NCI-H1048 (cell line): ENCODE measurements around the gene EMX2.

ENCODE experiments used
- DNase-seq: peaks from one replicate; lab custom pipeline; 2025; lab: John Stamatoyannopoulos, UW

The EMX2 gene

DNA sequence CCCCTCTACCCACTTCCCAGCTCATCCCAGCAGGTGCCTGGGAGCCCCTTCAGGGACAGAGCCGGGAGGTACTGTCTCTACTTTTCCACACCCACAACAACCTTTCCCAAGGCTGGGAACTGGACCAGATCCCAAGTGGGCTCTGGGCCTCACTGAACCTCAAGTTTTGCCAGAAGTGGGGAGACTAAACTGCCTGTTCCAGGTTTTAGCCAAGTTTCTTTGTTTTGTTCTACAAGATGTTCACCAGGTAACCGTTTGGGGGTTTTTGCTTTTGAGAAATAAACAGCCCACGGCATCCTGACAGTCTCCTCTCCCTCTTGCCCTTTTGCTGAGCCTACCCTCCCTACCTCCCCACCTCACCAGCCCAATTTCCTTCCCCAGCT, 10.6 kb upstream of the EMX2 start:
- no peak for DNase-seq

DNA sequence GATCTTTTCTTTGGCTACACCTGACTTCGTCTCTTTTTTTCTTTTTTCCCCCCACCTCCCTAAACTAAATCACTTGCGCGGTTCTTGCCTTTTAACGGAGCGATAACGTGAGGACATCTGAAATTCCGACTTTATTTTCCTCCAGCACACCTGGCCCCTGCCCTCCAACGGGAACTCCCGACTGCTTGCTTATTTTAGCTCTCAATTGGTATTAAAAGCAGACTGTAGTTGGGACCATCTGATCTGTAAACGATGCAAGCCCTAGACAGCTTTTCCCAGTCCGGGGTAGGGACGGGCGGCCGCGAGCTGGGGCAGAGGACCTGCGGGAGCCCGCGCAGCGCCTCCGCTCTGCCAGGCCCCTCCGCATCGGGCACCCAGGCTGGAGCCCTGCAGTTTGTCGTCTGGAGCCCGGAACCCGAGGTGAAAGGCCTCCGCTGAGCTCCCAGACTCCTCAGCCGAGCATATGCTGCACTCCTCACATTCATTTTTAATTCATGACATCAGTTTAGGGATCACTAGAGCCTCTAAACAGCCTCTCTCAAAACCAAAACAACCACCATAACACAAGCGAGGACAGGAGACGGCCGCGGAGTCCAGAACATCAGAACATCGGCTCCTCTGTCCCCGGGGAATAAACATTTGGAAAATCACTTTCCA, 10.0 kb upstream of the EMX2 start:
- DNase-seq: no peak

DNA sequence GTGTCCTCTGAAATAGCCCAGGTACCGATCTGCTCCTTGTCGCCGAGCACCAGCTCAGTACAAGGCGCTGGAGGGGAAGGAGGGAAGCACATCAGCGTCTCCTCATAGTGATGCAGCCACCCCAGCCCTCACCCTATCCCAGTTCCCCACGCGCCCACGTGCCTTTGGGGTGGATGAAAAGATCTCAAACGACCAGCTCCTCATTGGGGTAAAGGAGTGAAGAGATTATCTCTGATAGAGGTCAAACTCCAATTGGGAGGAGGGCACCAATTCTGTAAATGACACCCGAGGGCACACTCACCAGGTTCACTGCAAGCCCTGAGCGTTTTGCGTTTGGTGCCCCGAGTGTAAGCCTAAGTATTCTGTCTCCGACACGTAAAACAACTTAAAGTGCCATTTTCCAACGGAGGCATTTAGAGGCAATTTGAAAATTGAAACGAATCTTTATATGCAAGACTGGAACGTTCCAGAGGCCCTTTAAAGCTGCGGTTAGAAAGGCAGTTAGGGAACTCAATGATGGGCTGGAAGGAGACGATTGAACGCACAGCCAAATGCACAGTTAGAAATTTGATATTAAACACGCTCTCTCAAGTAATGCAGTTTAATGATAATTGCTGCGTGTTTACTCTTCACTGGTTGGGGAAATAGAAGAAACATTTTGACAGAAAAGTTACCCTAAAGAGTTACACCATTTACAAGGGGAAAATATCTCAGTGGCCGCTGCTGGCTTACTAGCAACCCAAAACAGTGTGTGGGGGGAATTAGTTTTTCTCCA, 8.9 kb upstream of the EMX2 start:
- DNase-seq: no peak

DNA sequence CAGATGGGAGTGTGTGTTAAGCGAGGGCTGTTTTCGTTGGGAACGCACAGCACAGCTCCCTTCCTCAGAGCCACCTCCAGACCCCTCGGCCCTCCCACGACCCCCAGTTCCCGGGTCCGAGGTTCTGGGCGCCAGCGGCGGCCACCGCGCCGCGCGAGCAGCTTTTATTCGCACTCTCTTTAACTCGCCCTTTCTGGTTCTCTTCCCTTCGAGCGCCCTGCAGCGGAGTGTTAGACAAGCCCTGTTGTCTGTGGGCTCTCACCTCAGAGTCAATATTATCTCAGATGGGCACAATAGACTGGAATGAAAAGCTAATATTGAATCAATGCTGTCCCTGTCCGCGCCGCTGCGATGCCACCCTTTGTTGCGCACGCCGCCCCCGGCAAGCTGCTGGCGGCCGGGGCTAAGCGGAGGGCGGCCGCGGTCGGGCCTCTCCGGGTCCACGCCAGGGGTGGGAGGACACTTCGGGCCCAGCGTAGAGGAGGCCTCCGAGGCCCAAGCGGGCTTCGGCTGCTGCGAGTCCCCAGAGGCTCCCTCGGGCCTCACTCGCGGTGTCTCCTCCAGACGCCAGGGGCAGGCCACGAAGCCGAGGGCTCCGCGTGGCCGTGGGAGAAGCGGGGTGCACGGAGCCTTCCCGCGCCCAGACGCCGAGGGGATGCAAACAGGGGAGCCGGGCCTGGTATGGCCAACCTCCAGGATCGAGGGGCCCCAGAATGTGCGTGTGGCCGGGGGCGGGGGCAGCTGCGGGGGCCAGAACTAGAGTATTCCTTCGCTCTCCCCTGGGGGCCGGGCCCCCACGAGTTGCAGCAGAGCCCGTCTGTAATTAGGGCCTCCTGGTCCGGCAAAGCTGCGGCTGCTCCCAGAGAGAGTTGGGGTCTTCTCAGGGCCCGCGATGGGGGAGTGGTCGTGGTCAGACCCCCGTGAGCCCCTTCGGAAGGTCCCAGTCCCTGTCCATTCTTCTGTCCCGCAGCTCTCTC, 7.9 kb upstream of the EMX2 start:
- no peak for DNase-seq

DNA sequence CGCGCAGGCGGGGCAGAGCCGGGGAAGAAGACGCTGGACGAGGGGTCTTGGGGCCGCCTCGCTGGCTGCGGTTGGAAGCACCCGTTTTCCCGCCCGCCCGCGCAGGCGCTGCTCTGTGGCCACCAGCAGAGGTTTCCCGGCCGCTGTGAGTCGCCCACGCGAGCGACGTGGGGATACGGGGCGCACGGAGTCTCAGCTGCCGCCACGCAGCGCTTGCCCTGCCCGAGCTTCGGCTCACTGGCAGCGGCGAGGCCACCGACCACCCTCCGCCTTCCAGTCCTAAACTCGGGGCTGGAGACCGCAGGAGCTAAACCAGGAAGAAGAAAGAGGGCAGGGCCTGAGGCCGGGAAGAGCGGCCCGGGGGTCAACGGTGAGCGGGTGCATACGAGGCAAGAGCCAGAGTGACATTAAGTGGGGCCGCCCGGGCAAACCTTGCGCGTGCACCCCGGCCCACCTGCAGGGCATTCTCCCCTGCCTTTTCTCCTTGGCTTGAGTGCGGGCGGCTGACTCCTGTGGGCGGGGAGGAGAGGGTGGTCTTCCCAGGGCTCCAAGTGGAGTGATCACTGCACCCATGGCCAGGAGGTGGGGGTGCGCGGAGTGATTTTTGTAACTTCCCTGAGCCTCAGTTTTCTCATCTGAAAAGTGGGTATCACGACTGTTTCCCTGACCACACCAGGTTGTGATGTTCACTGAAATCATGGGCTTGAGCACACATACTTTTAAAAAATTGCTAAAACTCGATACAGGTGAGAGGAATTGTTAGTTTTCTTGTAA, 7.1 kb upstream of the EMX2 start:
- DNase-seq: no peak

DNA sequence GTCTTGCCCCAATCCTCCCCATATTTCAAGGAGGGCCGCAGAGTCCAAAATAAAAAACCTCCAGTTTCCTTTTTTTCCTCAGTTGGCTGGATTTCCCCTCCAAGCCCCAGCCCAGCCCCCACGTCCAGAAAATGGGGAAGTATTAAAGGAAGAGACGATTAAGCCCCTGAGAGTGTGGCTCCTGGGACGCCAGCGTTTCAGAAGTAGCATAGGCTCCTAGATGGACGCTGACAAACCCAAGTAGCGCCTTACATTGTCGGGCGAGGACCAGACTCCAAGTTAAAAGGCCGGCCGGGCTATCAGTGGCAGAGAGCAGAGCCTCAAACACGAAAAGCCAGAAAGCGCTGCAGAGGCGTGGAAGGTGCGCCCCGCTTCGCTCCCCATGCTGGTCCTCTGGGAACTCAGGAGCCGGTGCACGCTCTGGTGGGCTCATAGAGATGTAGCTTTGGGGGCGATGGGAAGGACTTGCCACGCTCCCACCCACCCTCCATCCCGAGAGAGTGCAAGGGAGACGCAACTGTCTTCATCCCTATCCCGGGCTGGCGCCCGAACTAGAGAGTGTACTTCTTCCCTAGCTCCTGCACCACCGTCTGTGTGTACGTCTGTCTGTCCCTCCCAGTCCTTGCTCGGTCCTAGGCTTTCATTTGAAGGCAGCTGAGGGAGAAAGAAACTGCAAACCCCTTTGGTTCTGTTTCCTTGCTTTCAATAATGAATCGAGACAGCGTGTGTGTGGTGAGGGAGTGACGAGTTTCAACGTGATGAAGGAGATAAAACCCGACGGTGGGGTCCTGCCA, 6.3 kb upstream of the EMX2 start:
- no peak for DNase-seq

DNA sequence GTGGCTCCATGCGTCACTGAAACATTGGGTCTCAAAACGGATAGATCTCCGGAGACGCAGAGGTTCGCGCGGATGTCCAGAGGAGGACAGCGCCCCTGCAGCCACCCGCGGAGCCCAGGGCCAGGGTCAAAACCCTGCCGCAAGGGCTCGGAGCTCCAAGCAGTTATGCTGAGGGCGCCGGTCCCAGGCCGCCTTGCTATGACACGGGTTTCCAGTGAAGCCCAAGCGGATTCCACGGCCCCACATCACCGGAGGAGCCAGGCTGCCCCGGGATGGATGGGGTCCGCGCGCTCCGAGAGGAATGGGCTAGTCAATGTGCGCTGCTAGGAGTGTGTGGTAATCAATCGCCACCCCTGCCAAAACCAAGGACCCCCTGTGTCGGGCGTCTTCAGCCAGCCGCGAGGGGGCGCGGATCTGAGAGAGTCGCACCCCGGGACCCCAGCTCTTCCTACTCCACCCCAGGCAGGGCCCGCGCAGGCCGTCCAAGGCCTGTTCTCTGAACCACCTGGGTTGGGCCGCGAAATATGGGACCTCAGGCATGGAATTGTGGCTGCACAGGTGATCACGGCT, 5.6 kb upstream of the EMX2 start:
- no peak for DNase-seq

DNA sequence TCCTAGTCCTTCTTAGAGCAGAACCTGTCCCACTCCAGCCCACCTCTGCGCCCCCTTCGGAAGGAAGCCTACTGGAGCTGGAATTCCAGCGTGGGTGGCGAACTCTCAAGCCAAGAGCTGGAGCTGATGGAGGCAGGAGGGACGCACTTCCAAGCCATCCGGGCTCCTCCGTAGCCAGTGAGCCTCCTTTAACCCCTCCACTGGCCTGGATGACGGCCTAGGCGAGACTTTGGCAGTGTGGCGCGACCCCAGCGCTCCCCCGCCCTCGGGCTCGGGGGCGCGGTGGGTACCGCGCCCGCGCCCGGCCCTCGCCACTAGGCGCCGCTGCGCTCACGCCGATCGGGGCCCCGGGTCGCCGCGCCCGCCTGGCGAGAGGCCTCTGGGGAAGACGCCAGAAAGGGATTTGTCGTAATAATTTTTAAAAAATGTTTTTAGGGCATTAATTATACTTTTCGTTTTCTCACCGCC, 5.1 kb upstream of the EMX2 start:
- peak; percentile 14 for DNase-seq

DNA sequence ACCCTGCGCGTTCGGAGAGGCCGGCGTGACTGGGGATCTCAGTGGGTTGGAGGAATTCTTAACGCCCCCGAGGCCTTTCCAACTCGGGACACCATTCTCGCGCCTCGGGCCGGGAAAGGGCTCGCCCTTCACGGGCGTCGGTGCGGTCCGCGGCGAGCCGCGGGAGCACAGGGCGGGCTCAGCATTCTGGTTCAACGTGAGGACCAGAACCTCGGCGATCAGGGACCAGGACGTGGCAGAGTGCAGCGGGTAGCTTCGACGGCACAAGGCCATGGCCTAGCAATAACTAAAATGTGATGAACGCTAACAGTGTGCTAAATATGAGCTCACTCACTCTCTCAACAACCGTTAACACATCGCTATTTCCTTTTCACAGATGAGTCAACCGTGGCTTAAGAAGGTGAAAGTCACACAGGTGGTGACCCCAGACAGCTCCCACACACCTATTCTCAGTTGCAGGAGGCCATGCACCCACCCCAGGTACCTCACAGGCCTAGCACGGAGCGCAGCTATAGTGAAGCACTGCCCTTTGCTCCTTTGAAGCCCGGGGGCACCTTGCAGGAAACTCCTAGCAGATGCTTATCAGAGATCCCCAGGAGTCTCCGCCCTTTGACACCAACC, 4.5 kb upstream of the EMX2 start:
- DNase-seq: no peak

DNA sequence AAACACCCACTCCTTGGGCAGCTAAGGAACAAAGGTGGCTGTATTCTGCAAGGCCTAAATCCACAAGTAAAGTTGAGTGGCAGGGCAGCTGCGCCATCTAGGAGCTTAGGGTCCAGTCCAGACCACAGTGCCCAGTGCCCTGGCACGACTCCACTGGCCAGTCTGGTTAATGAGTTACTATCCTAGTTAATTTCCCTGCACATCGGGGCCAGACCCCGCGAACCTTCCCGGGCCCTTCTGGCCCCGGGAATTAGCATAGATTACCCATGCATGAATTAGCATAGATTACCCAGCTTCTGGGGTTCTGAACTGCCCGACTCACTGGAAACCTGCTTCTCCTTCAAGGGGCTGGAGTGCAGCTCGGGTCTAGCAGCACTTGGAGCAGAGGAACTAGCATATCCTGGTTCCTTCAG, 3.2 kb upstream of the EMX2 start:
- DNase-seq: no peak

DNA sequence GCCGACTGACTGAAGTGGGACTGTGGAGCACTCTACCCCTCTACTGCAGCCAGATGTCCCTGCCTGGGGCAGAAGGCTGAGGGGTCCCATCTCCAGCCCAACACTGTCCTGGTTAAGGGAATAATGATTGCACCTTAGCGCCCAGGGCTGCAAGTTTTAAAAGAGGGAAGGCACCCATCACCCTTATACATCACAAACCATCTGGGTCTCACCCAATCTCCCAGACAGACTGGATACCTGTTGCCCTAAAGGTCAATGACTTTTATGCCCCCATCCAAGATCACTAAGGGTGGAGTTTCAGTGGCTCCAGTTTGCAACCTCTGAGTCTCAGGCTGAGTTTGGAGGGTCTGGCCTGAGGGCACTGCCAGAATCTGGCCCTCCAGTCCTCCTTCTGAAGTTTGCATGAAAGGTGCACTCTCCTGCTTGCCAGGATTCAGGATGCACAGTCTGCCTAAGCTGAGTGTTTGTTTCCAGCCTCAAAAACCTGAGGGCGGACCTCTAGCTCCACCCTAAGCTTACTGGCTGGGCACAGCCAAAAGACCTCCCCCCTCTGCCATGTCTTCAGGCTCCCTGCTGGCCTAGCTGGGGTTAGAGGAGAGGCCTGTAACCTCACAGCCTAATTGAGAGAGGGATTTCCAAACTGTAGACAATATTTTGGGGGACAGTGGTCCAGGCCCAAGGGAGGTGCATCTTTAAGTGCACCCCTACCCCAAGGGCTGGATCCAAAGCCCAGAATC, 2.5 kb upstream of the EMX2 start:
- no peak for DNase-seq

DNA sequence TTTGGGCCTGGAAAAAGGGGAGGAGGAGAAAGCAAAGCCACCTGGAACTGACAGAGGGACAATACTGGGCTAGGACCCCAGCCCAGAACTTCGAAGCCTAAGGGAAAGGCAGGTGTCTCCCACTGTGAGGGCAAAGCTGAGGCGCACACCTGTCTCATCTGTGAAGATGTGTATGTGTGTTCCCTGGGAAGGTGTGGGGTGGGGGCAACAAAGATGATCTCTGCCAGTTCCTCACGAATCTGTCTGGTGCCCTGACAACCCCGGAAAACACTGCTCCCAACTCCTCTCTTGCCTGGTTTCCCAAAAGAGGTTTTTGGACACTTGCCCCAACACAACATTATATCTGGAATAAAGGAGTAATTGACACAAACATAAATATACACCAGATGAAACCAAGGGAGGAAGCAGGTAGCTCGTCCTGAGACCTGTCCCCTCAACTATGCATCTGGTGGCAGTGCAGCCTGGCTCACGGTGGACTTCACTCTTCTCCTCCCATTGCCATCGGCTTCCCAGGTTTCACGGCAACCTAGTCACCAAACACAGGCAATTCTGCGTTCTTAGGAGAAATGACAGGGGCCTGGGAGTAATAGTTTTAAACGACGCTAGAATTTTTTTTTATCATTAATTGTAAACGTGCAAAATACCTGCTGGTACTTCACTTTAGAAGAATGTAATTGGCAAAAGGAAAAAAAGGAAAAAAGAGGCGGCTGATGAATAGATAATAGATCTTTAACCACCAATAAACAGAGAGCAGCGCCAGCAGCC, 1.7 kb upstream of the EMX2 start:
- no peak for DNase-seq

DNA sequence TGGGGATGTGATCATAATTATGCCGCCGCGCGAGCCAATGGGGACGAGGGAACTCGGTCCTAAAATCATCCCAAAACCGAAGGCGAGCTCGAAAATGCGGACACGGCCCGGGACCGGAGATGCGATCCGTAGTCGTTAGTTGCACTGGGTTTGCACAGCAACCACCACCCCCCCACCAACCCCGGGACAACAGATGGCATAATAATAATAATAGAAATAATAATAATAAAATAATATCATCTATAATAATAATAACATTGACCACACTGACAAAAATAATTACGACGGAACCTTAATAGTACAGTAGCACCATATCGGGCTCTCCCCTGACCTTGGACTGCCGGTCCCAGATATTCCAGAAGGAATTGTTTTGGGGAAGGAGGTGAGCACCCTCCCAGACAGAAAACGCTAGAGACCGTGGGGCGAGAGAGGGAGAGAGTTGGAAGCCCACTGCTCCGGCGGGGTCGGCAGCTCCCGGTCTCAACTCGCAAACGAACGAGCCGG, 1.1 kb upstream of the EMX2 start:
- peak; percentile 35 for DNase-seq

DNA sequence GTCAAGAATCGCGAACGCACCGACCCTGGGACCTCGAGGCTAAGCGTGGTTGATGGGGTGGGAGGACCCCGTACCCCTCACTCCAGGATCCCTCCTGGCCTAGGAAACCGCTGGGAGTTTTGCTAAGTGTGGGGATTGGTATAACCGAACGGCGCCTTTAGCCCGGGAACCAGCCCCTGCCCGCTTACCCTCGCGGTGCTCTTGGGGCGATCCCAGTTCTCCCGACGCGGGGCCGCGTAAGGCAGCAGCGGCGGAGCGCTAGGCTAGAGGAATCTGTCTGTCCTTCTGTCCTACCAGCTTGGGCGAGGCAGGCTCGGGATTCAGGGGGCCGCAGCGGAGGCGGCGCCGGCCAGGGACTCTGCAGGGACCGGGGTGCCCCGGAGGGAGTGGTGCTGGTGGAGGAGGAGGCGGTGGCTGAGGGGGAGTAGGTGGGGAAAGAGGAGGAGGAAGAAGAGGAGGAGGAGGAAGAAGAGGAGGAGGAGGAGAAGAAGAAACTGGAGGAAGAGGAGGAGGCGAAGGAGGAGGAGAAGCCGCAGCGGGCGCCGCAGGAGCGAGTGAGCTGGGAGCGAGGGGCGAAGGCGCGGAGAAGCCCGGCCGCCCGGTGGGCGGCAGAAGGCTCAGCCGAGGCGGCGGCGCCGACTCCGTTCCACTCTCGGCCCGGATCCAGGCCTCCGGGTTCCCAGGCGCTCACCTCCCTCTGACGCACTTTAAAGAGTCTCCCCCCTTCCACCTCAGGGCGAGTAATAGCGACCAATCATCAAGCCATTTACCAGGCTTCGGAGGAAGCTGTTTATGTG, 439 bp upstream of the EMX2 start:
- peak; percentile 76 for DNase-seq

DNA sequence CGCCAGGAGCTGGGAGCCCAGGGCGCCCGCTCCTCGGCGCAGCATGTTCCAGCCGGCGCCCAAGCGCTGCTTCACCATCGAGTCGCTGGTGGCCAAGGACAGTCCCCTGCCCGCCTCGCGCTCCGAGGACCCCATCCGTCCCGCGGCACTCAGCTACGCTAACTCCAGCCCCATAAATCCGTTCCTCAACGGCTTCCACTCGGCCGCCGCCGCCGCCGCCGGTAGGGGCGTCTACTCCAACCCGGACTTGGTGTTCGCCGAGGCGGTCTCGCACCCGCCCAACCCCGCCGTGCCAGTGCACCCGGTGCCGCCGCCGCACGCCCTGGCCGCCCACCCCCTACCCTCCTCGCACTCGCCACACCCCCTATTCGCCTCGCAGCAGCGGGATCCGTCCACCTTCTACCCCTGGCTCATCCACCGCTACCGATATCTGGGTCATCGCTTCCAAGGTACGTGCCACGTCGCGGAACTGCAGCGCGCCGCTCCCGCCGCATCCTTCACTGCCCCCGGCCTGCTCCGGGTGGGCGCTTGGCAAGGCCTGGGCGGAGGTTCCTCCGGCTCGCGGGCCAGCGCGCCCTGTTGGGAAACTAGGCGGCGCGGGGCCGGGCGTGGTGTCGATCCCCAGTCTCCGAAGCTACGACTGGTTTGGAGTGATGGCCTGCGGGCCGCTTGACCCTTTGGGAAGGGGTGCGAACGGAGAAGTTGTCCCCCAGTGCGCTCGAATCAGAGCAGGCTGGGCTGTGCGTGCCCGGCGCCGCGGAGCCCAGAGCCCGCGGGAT, 868 bp downstream of the EMX2 start:
- no peak for DNase-seq

DNA sequence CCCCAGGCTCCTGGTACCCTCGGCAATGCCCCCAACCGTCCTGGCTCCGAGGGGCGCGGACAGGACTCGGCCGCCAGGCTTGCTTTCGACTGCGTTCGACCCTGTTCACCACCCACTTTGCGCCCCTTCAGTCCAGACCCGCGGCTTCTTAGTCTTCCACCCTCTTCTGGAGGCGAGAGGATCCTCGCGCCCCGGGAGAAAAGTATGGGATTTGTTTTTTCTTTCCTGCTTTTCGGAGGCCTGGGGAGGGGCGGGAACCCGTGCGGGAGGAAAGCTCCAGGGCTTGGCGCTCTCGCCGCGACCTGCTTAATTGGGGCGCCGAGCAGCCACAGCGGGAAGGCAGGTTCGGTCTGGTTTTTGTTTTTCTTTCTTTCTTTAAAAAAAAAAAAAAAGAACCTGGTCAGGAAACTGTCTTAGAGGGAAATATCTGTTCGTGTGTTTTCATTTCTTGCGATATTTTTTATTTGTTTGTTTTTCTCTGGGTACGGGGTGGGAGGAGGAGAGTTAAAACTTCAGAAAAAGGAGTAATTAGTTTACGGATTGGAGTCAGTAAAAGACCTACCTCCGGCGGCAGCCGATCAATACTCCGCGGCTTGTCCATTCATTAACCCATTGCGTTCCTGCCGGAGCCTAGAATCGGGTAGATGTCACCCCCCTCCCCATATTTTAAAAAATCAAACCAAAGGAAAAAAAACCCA, 1.6 kb downstream of the EMX2 start:
- no peak for DNase-seq
